GM18909 (cell line): ENCODE results near the gene TEX36.
"Not testable (repeated sequence)": the region's sequence is repeated elsewhere in the genome, so short reads cannot be mapped to it uniquely, and the experiment has no call there.

Source experiments
- ATAC-seq: cut with Tn5 transposase; IDR thresholded peaks from one replicate; pipeline ENCODE4 v1.9.1; 2021; ENCODE audit warnings: mild to moderate bottlenecking; ENCODE audit not compliant: unreplicated experiment, poor library complexity

The TEX36 gene

GRCh38 chr10:125683063-125683462 is at the start of gene TEX36:
Gene TEX36 (minus strand): TSS chr10:125683163. CDS start chr10:125682989, 174 bp downstream.
- no peak for ATAC-seq

GRCh38 chr10:125727436-125727835 is 44.5 kb upstream of the TEX36 start:
- ATAC-seq, result no peak

- ATAC-seq, result no peak
Observed at GRCh38 chr10:125726914-125727313, 44.0 kb upstream of the TEX36 start.

- no peak for ATAC-seq
Observed at GRCh38 chr10:125722811-125723210, 39.8 kb upstream of the TEX36 start.

- peak; percentile 57 for ATAC-seq
Observed at GRCh38 chr10:125721035-125721434, 38.1 kb upstream of the TEX36 start.

- no peak for ATAC-seq
Observed at GRCh38 chr10:125720002-125720382, 37.0 kb upstream of the TEX36 start.

- ATAC-seq, result peak; percentile 91
Observed at GRCh38 chr10:125719173-125720001, 36.4 kb upstream of the TEX36 start, which contains the start of gene EDRF1. Gene EDRF1 (plus strand): TSS chr10:125719709. CDS start chr10:125719808, 99 bp downstream.

- ATAC-seq, result not testable (repeated sequence)
Observed at GRCh38 chr10:125714728-125715127, 31.8 kb upstream of the TEX36 start.

- no peak for ATAC-seq
Observed at GRCh38 chr10:125711110-125711750, 28.3 kb upstream of the TEX36 start.

- no peak for ATAC-seq
Observed at GRCh38 chr10:125709553-125710474, 26.9 kb upstream of the TEX36 start.

GRCh38 chr10:125708971-125709503 is 26.1 kb upstream of the TEX36 start:
- peak; percentile 62 for ATAC-seq

- ATAC-seq, result peak; percentile 76
Observed at GRCh38 chr10:125707541-125708468, 24.8 kb upstream of the TEX36 start.

GRCh38 chr10:125700355-125700911 is 17.5 kb upstream of the TEX36 start:
- no peak for ATAC-seq

- no peak for ATAC-seq
Observed at GRCh38 chr10:125699562-125700143, 16.7 kb upstream of the TEX36 start.

- no peak for ATAC-seq
Observed at GRCh38 chr10:125698481-125698998, 15.6 kb upstream of the TEX36 start.

- not testable (repeated sequence) for ATAC-seq
Observed at GRCh38 chr10:125696884-125697283, 13.9 kb upstream of the TEX36 start.

GRCh38 chr10:125694883-125695282 is 11.9 kb upstream of the TEX36 start:
- ATAC-seq, result no peak

GRCh38 chr10:125693524-125693847 is 10.5 kb upstream of the TEX36 start:
- no peak for ATAC-seq
